Measurements from ENCODE around the gene ALOX5AP.

ALOX5AP gene

DNA sequence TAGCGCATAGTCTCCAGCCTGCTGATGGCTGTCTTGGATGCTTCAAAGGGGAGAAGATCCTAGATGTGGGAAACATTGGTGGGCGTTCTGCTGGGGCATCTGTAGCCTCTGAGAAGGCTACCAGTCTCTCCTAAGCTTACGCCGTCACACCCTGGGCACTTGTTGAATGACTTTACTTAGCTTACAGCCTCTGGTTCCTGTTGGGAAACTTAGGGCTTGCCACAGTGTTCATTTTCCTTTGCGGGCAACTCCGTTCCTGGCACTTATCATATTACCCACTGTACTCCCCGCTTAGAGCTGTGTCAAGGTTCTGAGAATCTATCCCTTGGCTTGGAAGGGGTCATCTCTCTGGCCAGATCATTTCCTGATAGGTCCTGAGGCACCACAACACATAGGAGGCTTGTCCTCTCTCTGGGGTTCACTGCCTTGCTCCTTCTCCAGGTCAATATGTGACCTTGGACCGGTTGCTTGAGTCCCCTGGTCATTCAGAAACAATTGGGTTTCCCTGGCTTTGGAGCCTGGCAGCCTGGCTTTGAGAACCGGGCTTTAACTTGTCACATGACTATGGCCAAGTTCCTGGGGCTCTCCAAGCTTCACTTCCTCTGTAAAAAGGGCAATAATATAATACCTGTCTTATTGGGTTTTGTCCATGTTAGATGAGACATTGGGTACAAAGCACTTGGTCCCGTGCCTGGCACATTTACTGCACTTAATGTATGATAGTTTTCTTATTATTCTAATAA, 20.5 kb upstream of the ALOX5AP start:
- DNase-seq (ENCODE audit: low read depth): no peak

GRCh38 chr13:30715372-30715756, 20.0 kb upstream of the ALOX5AP start:
- no peak for DNase-seq (ENCODE audit: low read depth)

DNA sequence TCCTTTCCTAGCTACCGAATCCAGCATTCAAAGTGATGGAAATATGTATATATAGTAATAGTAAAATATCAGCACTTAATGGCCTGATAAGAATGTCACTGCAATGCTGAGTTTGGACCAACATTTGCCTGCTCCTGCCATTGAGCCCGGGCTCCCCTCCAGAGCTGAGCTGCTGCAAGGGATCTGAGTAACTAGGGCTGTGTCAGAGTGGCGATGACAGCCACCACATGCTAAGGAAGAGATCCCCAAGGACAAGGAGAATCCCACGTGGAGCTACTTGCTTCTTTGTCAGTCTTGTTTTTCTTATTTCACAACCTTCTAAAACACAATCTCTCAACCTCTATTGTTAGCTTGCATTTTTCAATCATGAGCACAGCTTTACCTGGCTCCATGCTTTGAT, 19.5 kb upstream of the ALOX5AP start:
- DNase-seq (ENCODE audit: low read depth): no peak

- DNase-seq (ENCODE audit: low read depth): no peak
Measured at GRCh38 chr13:30718661-30719524, 16.4 kb upstream of the ALOX5AP start.

DNA sequence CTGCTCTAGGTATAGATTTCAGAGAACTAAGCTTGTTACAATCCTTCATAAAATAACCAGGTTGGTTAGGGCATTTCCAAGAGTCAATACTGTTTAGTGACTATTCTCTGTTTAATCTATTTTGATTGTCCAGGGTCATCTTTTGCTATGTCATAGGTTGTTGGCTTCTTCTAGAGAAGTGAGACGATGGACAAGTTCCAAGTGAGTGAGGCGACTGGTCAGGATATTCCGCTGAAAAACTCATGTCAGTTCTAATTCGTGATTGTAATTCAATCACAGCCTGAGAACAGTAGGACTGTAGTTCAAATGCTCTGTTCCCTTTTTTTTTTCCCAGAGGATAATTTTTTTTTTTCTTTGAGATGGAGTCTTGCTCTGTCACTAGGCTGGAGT, 15.8 kb upstream of the ALOX5AP start:
- no peak for DNase-seq (ENCODE audit: low read depth)

DNA sequence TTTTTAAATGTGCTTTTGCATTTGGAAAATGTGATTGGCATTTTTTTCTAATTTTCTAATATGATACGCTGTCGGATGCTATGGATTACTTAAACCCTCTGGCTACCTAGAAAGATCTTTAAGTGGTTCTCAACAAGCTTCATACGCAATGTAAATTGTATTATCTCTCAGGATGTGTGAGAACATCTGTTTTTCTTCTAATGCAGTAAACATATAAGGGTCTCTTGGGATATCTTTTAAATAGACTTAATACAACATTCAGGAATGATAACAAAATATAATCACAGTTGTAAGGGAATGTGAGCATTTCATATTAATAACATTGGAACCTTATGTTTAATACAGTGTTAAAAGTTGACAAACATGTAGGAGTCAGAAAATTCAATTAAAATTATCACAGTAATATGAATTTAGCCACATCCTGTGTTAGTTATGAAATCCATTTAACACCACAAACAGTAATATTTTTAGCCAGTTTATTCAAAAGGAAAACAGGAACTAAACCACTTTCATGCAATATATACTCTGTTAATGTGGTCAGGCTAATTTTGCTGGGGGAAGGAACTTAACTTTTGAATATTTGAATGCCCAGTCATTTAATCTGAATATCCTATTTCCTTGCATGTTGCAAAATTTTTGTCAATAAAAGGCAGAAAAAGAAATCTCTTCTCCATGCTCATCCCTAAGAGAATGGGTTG, 15.0 kb upstream of the ALOX5AP start:
- DNase-seq (ENCODE audit: low read depth): no peak

DNA sequence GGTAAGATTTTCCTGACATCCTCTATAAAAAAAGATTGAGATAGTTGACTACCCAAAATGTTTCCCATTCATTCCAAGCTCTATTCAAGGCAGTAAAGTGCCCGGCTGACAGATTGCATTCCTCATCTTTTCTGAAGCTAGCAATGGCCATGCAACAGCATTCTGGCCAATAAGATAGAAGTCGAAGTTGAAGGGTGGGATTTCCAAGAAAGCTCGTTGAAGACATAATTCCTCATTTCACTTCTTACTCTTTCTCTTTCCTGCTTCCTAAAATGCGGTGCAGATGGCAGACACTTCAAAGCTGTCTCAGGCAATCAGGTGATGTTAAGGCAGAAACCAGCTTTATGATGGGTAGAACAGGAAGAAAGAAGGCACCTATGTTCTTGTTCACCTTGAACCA, 13.4 kb upstream of the ALOX5AP start:
- DNase-seq (ENCODE audit: low read depth): no peak

- DNase-seq (ENCODE audit: low read depth): no peak
Measured at GRCh38 chr13:30722361-30722760, 13.0 kb upstream of the ALOX5AP start.

- no peak for DNase-seq (ENCODE audit: low read depth)
Measured at GRCh38 chr13:30724778-30725177, 10.6 kb upstream of the ALOX5AP start.

- no peak for DNase-seq (ENCODE audit: low read depth)
Measured at GRCh38 chr13:30725326-30726085, 9.8 kb upstream of the ALOX5AP start.

- no peak for DNase-seq (ENCODE audit: low read depth)
Measured at GRCh38 chr13:30726192-30726591, 9.2 kb upstream of the ALOX5AP start.

DNA sequence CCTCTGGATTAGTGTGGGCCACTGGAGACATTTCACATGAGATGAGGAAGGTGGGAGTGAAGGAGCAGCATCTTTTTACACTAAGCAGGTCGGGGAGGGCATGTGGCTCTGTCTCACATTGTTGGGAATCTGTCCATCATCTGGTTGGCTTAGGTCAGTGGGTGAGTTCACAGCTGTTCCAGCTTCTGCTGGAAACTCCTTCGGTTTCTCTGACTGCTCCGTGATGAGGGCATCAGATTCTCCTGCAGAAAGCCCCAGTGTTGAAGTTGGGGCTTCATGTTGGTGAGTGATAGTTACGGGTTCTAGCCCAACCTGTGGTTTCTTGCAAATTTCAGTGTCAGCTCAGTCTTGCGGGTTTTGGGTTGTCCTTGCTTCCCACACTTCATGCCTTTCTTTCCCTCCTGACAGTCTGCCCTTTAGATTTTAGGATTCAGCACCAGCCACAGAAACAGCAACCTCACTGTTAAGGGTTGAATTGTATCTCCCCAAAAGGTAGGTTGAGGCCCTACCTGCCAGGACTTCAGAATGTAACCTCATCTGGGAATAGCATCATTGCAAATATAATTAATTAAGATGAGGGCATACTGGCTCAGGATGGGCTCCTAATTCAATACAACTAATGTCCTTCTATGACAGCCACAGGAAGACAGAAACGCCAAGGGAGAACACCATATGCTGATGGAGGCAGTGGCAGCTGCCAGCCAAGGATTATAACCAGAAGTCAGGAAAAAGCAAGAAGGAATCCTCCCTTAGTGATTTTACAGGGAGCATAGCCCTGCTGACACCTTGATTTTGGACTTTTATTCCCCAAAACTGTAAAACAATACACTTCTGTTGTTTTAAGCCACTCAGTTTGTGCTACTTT, 7.6 kb upstream of the ALOX5AP start:
- no peak for DNase-seq (ENCODE audit: low read depth)

DNA sequence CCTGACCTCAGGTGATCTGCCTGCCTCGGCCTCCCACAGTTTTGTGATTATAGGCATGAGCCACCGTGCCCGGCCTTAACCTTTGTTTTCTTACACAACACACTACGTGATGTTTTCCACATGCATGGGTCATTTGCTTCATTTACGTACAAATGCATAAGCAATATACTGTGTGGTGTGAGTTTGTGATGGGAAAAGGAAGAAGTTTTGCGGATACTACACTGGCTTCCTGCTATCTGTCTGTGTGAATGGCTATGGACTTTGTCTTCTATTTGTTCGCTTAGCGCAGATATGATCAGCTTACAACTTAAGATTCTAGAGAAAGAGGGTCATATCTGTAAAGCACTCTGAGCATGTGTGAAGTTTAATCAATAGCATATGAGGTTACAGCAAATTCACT, 5.5 kb upstream of the ALOX5AP start:
- no peak for DNase-seq (ENCODE audit: low read depth)

DNA sequence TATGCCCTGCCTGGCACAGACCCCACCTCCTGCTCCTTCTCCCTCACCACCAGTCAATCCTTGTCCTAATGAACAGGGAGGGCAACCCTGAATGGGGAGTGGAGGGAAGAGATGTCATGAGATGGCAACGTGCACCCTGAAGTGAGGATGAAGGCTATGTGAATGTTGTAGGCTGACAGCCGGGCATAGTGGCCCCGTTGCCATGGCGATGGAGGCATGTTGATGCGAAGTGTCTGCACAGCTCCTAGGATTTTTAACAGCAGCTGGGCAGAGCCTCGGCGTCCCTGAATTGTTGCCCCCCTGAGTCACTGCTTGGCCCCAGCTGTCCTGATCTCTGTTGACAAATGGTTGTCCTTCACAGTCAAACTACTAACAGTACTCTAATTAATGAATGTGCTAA, 4.8 kb upstream of the ALOX5AP start:
- no peak for DNase-seq (ENCODE audit: low read depth)

GRCh38 chr13:30731361-30732045, 3.8 kb upstream of the ALOX5AP start:
- no peak for DNase-seq (ENCODE audit: low read depth)

DNA sequence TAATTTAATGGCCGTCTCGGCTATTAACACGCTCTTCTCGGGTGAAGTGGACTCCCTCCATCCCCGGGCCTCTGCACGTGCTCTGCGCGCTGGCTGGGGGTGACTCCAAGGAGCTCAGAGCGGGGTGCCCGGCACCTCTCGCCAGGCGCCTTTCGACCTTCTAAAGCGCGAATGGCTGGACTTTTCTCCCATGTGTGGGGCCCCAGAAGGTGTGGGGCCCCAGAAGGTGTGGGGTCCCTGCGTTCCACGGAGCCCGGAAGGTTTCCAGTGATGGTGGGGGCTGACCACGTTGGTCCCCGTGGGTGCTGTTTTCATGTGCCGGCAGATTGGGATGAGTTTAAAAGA, 3.3 kb upstream of the ALOX5AP start:
- DNase-seq (ENCODE audit: low read depth): no peak

DNA sequence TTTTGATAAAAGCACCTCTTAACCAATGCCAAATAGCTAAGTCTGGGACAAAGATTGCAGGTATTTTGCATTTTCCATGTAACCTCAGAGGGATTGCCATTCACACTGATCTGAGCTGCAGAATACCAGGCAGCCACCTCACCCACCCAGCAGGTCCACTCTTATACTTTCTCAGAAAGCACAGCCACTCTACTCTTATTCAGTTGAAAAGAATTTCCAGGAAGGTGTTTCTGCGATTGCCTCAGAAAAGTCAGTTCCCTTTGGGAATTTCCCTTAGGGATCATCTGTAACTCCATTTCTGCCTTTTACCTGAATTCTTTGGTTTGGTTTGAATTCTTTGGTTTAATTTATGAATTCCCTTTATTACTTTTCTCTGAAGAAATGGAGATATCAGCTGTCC, 904 bp upstream of the ALOX5AP start:
- no peak for DNase-seq (ENCODE audit: low read depth)

- DNase-seq (ENCODE audit: low read depth): no peak
Measured at GRCh38 chr13:30735872-30736175, 481 bp downstream of the ALOX5AP start.

DNA sequence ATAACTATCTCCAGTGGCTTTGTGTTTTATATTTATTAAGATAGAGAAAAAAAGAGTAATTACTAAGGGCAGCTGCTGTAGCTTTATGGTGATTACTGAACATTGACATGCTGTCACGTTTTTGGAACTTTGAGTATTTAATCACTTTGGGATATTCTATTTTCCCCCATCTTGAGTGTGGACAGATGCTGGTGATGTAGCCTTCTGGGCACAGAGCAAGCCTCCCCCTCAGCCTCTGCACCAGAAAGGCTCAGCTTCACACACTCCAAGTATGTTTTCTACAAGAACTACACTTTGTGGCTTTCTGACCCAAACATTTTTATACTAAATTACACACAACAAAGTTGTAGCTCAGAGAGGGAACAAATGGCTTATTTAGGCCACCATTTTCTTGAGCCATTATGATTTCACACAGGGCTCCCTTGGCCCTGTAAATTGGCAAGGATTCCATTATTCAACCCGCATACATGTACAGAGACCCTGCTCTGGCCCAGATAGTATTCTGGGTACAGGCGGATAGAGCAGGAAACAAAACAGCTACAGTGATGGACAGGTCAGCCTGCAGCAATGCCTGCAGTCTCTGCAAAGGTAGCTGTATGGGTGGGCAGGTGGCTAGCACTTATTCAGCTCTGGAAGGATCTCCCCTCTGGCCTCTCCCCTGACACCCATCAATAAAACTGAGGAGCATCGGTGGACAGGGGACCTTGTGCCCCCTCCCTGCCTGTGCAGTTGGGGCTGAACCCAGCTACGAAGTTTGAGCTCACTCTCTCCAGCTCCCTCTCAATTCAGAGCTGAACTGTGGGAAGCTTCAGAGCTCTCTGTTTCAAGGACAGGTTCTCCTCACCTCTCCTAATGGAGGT, 1.3 kb downstream of the ALOX5AP start:
- DNase-seq (ENCODE audit: low read depth): no peak

Data from activated T-cell treated with anti-CD3 and anti-CD28 coated beads for 24 hours (primary cell).